ENCODE results near the gene KANK4. TPM values are rescaled to one million over a fixed set of nuclear protein-coding genes. Genes with fewer than 3 reads are reported as not detected.

KANK4 gene
- total RNA-seq, 6 donors from 2014 or later, result 0.63 to 9.8 (median 3.7) TPM

- no peaks in the 10 kb centered on the region for H3K4me1 ChIP-seq
- H3K27ac ChIP-seq, result no peak overlapping the region
- WGBS, 2 donors, result 63 to 93% methylated on average over 4 of the region's 4 CpGs
- no peak overlapping the region for H3K4me3 ChIP-seq
- TF ChIP-seq CTCF (IDR thresholded peaks at IDR 0.05) (no peak), POLR2AphosphoS5 (IDR thresholded peaks at IDR 0.05) (no peak), POLR2A (IDR thresholded peaks at IDR 0.05) (no peak), EP300 (IDR thresholded peaks at IDR 0.05) (no peak)
- no peak for ATAC-seq (ENCODE audit: low FRiP score in 2 of 2)
- no peaks in the 10 kb centered on the region for H3K36me3 ChIP-seq
- no peaks in the 10 kb centered on the region for H3K27me3 ChIP-seq
- no peak for DNase-seq
- no peaks in the 10 kb centered on the region for H3K9me3 ChIP-seq
Observed at GRCh38 chr1:62312698-62313097, 6.5 kb downstream of the KANK4 start.

DNA sequence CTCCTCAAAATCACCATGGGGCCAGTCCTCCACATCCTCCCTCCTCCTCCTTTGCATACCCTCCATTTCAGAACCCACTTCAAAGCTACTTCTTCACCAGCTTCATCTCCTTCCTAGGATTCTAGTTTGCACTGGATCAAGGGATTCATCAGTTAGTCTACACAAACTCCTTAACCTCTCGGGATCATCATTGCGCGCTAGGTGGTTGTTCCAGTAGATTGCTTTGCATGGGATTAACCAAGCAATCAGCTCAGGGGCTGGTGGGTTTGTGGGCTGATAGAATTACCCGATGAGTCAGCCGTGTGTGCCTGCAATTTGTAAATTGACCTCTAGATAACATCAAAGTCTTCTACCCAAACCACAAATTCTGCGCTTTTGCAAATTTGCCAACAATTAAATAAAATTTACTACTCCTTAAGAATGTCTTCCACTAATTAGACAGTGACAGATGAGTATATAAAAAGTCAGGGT is 7.7 kb downstream of the KANK4 start:
- no peak for ATAC-seq (ENCODE audit: low FRiP score in 2 of 2)
- no peak overlapping the region for H3K4me3 ChIP-seq
- no peak overlapping the region for H3K27ac ChIP-seq
- H3K4me1 ChIP-seq, result no peaks in the 10 kb centered on the region
- no peak for DNase-seq
- no peaks in the 10 kb centered on the region for H3K9me3 ChIP-seq
- H3K36me3 ChIP-seq, result no peaks in the 10 kb centered on the region
- TF ChIP-seq POLR2A (IDR thresholded peaks at IDR 0.05) (no peak), EP300 (IDR thresholded peaks at IDR 0.05) (no peak), POLR2AphosphoS5 (IDR thresholded peaks at IDR 0.05) (no peak), CTCF (IDR thresholded peaks at IDR 0.05) (no peak)
- H3K27me3 ChIP-seq, result no peaks in the 10 kb centered on the region
- 81 to 90% methylated on average over 6 of the region's 6 CpGs for WGBS, 2 donors

- no peak for TF ChIP-seq POLR2A (IDR thresholded peaks at IDR 0.05)
- TF ChIP-seq EP300 (IDR thresholded peaks at IDR 0.05), result no peak
- ATAC-seq (ENCODE audit: low FRiP score in 2 of 2) (no peak), DNase-seq (no peak)
- Histone ChIP-seq H3K9me3 (no peaks in the 10 kb centered on the region), H3K27ac (no peak overlapping the region), H3K4me3 (no peak overlapping the region), H3K27me3 (no peaks in the 10 kb centered on the region), H3K4me1 (no peaks in the 10 kb centered on the region), H3K36me3 (no peaks in the 10 kb centered on the region)
- 83 to 89% methylated on average over 7 of the region's 7 CpGs for WGBS, 2 donors
Observed at GRCh38 chr1:62309906-62310305, 9.3 kb downstream of the KANK4 start.

DNA sequence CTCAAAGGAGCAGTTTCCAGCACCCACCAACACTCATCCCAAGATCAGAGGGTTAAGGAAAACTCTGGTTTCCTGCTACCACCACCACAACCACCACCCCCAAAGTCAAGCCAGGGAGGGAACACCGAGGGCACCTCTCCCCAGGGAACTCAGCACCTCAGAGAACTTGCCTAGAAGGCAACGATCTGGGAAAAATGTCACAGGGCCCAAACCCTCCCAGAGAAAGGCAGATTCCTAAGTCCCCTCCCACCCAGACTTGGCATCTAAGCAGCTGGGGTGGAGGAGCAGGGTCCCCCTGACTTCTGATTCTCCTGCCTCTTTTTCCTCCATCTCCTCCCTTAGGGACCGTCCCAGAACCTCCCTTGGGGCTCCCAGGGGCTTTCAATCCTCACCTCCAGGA is 10.6 kb downstream of the KANK4 start:
- Histone ChIP-seq H3K4me3 (no peak overlapping the region), H3K27ac (no peak overlapping the region), H3K27me3 (no peaks in the 10 kb centered on the region), H3K36me3 (no peaks in the 10 kb centered on the region), H3K9me3 (no peaks in the 10 kb centered on the region), H3K4me1 (no peaks in the 10 kb centered on the region)
- TF ChIP-seq POLR2A (IDR thresholded peaks at IDR 0.05) (no peak), POLR2AphosphoS5 (IDR thresholded peaks at IDR 0.05) (no peak)
- ATAC-seq (ENCODE audit: low FRiP score in 2 of 2) (no peak), DNase-seq (no peak)
- 45 to 70% methylated on average over 2 to 3 of the region's 3 CpGs for WGBS, 2 donors

GRCh38 chr1:62307895-62308492 is 11.2 kb downstream of the KANK4 start:
- no peak for TF ChIP-seq CTCF (IDR thresholded peaks at IDR 0.05)
- no peak for TF ChIP-seq POLR2AphosphoS5 (IDR thresholded peaks at IDR 0.05)
- TF ChIP-seq POLR2A (IDR thresholded peaks at IDR 0.05), result no peak
- no peak for TF ChIP-seq EP300 (IDR thresholded peaks at IDR 0.05)
- Histone ChIP-seq H3K27me3 (no peaks in the 10 kb centered on the region), H3K9me3 (no peaks in the 10 kb centered on the region), H3K4me1 (no peaks in the 10 kb centered on the region), H3K4me3 (no peak overlapping the region), H3K36me3 (no peaks in the 10 kb centered on the region), H3K27ac (no peak overlapping the region)
- no peak for DNase-seq
- 84 to 85% methylated on average over 5 to 6 of the region's 6 CpGs for WGBS, 2 donors
- peak in 1 of 2 donors; percentile 47 for ATAC-seq (ENCODE audit: low FRiP score in 2 of 2)

DNA sequence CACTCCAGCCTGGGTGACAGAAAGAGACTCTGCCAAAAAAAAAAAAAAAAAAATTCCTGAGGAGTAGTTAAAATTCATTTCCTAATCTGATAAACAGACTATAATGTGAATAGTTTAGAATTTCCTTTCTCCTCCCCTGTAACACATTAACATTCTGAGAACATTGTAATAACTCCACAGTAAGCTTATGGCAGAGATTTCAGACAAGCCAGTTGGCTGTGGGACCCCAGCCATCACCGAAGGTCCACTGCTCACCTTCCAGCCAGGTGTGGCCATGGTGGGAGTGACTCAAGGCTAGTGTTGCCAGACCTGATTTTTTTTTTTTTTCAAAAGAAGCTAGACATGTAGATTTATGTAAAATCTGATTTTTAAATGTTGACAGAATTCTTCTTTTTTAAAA is 11.8 kb downstream of the KANK4 start:
- H3K27me3 ChIP-seq, result no peaks in the 10 kb centered on the region
- no peak for DNase-seq
- H3K36me3 ChIP-seq, result no peaks in the 10 kb centered on the region
- TF ChIP-seq POLR2A (IDR thresholded peaks at IDR 0.05) (no peak), CTCF (IDR thresholded peaks at IDR 0.05) (no peak), EP300 (IDR thresholded peaks at IDR 0.05) (no peak), POLR2AphosphoS5 (IDR thresholded peaks at IDR 0.05) (no peak)
- H3K4me1 ChIP-seq, result no peaks in the 10 kb centered on the region
- no peaks in the 10 kb centered on the region for H3K9me3 ChIP-seq
- no peak overlapping the region for H3K4me3 ChIP-seq
- no peak overlapping the region for H3K27ac ChIP-seq
- 79 to 90% methylated on average over 1 of the region's 1 CpG for WGBS, 2 donors
- ATAC-seq (ENCODE audit: low FRiP score in 2 of 2), result no peak
